HepG2 (cell line): ENCODE results near the gene LCE2D. TPM values are rescaled to one million over a fixed set of nuclear protein-coding genes. Genes with fewer than 3 reads are reported as not detected.

Source experiments
- ATAC-seq: fragments of 200-7000 bp; cut with Tn5 transposase; 3 replicates; pipeline ENCODE4 v1.9.1; 2020; ENCODE audit warnings: mild to moderate bottlenecking, moderate library complexity
- BruUV-seq: library from RNA; stranded (reverse); fragments of 400-500 nt; replicated peaks from 2 replicates; lab custom pipeline; 2021; lab: Mats Ljungman, UMichigan
- CTCF ChIA-PET: fragments of 300-600 bp; formaldehyde crosslinking; extraction: SDS; loops from one replicate; lab custom pipeline; 2021; ENCODE audit warnings: low total read pairs, inconsistent platforms, low intra/inter-chr PET ratio; lab: Yijun Ruan, JAX
- POLR2A ChIA-PET: fragments of 350-600 bp; sonication (Branson Sonifier 250); formaldehyde crosslinking; loops from one replicate; lab custom pipeline; 2020; ENCODE audit warnings: antibody characterized with exemption, inconsistent platforms; lab: Yijun Ruan, JAX
- DNase-seq: peaks from one replicate; pipeline ENCODE4 v3.0.0-alpha.2; 2015; ENCODE audit warnings: low spot score
- FAIRE-seq: peaks from 3 replicates; lab custom pipeline; 2011; peaks lifted over from hg19 to GRCh38; lab: Jason Lieb, UNC
- H2AFZ ChIP-seq: one replicate; pipeline ENCODE4 v1.6.1; 2011; ENCODE audit warnings: low read length, inconsistent platforms
- H3K27ac ChIP-seq: fragments of 300-600 bp; 3 replicates; pipeline ENCODE4 v1.8.0; 2011; ENCODE audit warnings: mixed run types, mild to moderate bottlenecking, mixed read lengths, low read length, inconsistent platforms; ENCODE audit not compliant: insufficient read depth; ENCODE audit errors: extremely low read length
- H3K27me3 ChIP-seq, 2 experiments: fragments of 200-600 bp in 1 of 2; 2 replicates in 1 of 2; 3 replicates in 1 of 2; pipeline versions ENCODE4 v1.6.0 to v1.8.0; 2011; ENCODE audit warnings: low read length in 2 of 2, mild to moderate bottlenecking in 2 of 2, moderate library complexity in 2 of 2, inconsistent platforms in 1 of 2; ENCODE audit not compliant: insufficient read depth in 2 of 2, control insufficient read depth in 1 of 2
- H3K36me3 ChIP-seq, 2 experiments: fragments of 200-600 bp in 1 of 2; replicated peaks in 1 of 2; 2 replicates in 1 of 2; 3 replicates in 1 of 2; pipeline versions ENCODE4 v1.5.1 to v1.8.0; 2011; ENCODE audit warnings: low read length in 2 of 2, inconsistent platforms in 1 of 2; ENCODE audit not compliant: insufficient read depth in 2 of 2, control insufficient read depth in 1 of 2
- H3K4me1 ChIP-seq: 2 replicates; pipeline ENCODE4 v1.5.1; 2012; ENCODE audit warnings: low read length, inconsistent platforms; ENCODE audit not compliant: insufficient read depth
- H3K4me2 ChIP-seq: 2 replicates; pipeline ENCODE4 v1.6.0; 2011; ENCODE audit warnings: low read depth, low read length, inconsistent platforms
- H3K4me3 ChIP-seq, 3 experiments: fragments of 200-600 bp in 1 of 3; sonication (generic), shearing (Covaris generic) in 1 of 3; replicated peaks in 1 of 3; 2 replicates each; pipeline ENCODE4 v1.5.1; 2011 to 2016; ENCODE audit warnings: low read length in 3 of 3, inconsistent platforms in 2 of 3, low read depth in 2 of 3, mild to moderate bottlenecking in 2 of 3, control low read depth in 1 of 3, mixed read lengths in 1 of 3; ENCODE audit not compliant: insufficient read depth in 1 of 3
- H3K79me2 ChIP-seq: one replicate; pipeline ENCODE4 v1.6.1; 2011; ENCODE audit warnings: low read length, inconsistent platforms; ENCODE audit not compliant: insufficient read depth
- H3K9ac ChIP-seq: 2 replicates; pipeline ENCODE4 v1.6.0; 2011; ENCODE audit warnings: mild to moderate bottlenecking, low read depth, low read length, inconsistent platforms; ENCODE audit not compliant: insufficient read depth
- H3K9me3 ChIP-seq: 2 replicates; pipeline ENCODE4 v1.5.1; 2012; ENCODE audit warnings: mild to moderate bottlenecking, low read length
- H4K20me1 ChIP-seq: 2 replicates; pipeline ENCODE4 v1.6.0; 2011; ENCODE audit warnings: inconsistent platforms, mild to moderate bottlenecking, low read length, moderate library complexity; ENCODE audit not compliant: insufficient read depth
- CENPT ChIP-seq: sonication (generic); formaldehyde crosslinking; IDR thresholded peaks from 2 replicates; pipeline ENCODE4 v1.8.0; 2022; ENCODE audit warnings: low read depth, mild to moderate bottlenecking, moderate library complexity, missing genetic modification reagents
- GABPA ChIP-seq, 2 experiments: IDR thresholded peaks; 2 replicates each; pipeline ENCODE4 v1.6.1; 2011 to 2016; ENCODE audit warnings: low read depth in 2 of 2, low read length in 1 of 2, missing biosample characterization in 1 of 2, missing genetic modification characterization in 1 of 2
- HNF4A ChIP-seq: sonication (generic); formaldehyde crosslinking; IDR thresholded peaks from 2 replicates; pipeline ENCODE4 v1.4.0; 2020; ENCODE audit warnings: missing genetic modification reagents
- HNF4G ChIP-seq, 2 experiments: sonication (generic) in 1 of 2; formaldehyde crosslinking in 1 of 2; IDR thresholded peaks; 2 replicates each; pipeline versions ENCODE4 v1.4.0 to v1.6.1; 2011 to 2020; ENCODE audit warnings: borderline replicate concordance in 2 of 2, low read depth in 2 of 2, mild to moderate bottlenecking in 2 of 2, low read length in 1 of 2, missing genetic modification reagents in 1 of 2, moderate library complexity in 1 of 2
- MAFF ChIP-seq: IDR thresholded peaks from 2 replicates; pipeline ENCODE4 v1.6.1; 2011; ENCODE audit warnings: low read depth, low read length, improper control_type of control experiment
- MAFK ChIP-seq, 2 experiments: IDR thresholded peaks in 1 of 2; conservative IDR thresholded peaks in 1 of 2; 2 replicates each; pipeline ENCODE4 v1.6.1; 2011; ENCODE audit warnings: improper control_type of control experiment in 2 of 2, low read length in 2 of 2
- MATR3 ChIP-seq: sonication (generic); formaldehyde crosslinking; IDR thresholded peaks from 2 replicates; pipeline ENCODE4 v1.4.0; 2020; ENCODE audit warnings: missing genetic modification reagents
- MTA1 ChIP-seq: sonication (generic); formaldehyde crosslinking; IDR thresholded peaks from 2 replicates; pipeline ENCODE4 v1.4.0; 2020; ENCODE audit warnings: missing genetic modification reagents, mild to moderate bottlenecking, borderline replicate concordance
- NCOR1 ChIP-seq: fragments of 200-600 bp; sonication (generic); IDR thresholded peaks from 2 replicates; pipeline ENCODE4 v1.7.0; 2017; ENCODE audit warnings: antibody characterized with exemption, low read length, borderline replicate concordance
- NPAS2 ChIP-seq: sonication (generic); formaldehyde crosslinking; IDR thresholded peaks from 2 replicates; pipeline ENCODE4 v1.8.0; 2022; ENCODE audit warnings: mild to moderate bottlenecking, missing genetic modification reagents, borderline replicate concordance
- PHB2 ChIP-seq: fragments of 450-650 bp; IDR thresholded peaks from 2 replicates; pipeline ENCODE4 v1.6.1; 2018; ENCODE audit not compliant: partially characterized antibody
- PTBP1 ChIP-seq: fragments of 200-400 bp; formaldehyde crosslinking; IDR thresholded peaks from 2 replicates; pipeline ENCODE4 v1.6.1; 2018; ENCODE audit warnings: low read length, low read depth; ENCODE audit not compliant: poor library complexity, severe bottlenecking
- SALL1 ChIP-seq: sonication (generic); formaldehyde crosslinking; IDR thresholded peaks from 2 replicates; pipeline ENCODE4 v1.8.0; 2022; ENCODE audit warnings: mild to moderate bottlenecking, missing genetic modification reagents
- SKI ChIP-seq: fragments of 450-650 bp; IDR thresholded peaks from one replicate; pipeline ENCODE4 v1.6.1; 2018; ENCODE audit warnings: mild to moderate bottlenecking; ENCODE audit not compliant: partially characterized antibody
- SRY ChIP-seq: sonication (generic); formaldehyde crosslinking; IDR thresholded peaks from 2 replicates; pipeline ENCODE4 v1.8.0; 2022; ENCODE audit warnings: mild to moderate bottlenecking, missing genetic modification reagents
- TGIF2 ChIP-seq: IDR thresholded peaks from 2 replicates; pipeline ENCODE4 v1.6.1; 2016; ENCODE audit warnings: control low read depth, missing compliant biosample characterization
- YEATS4 ChIP-seq: sonication (generic); formaldehyde crosslinking; IDR thresholded peaks from 2 replicates; pipeline ENCODE4 v1.4.0; 2020; ENCODE audit warnings: missing genetic modification reagents, borderline replicate concordance
- ZKSCAN5 ChIP-seq: sonication (generic); formaldehyde crosslinking; IDR thresholded peaks from 2 replicates; pipeline ENCODE4 v1.5.1; 2020; ENCODE audit warnings: mild to moderate bottlenecking, missing genetic modification reagents
- ZNF263 ChIP-seq: sonication (generic); formaldehyde crosslinking; IDR thresholded peaks from 2 replicates; pipeline ENCODE4 v1.4.0; 2020; ENCODE audit warnings: missing genetic modification reagents
- ZNF792 ChIP-seq: IDR thresholded peaks from 2 replicates; pipeline ENCODE4 v1.6.1; 2016
- WGBS: methylation state at CpG from one replicate; pipeline ENCODE4 v1.1.6; 2017; ENCODE audit warnings: low lambda C conversion rate; 5-methylcytosine and 5-hydroxymethylcytosine counted together
- in situ Hi-C: cut with HindIII; loops from 2 replicates; pipeline ENCODE4 v1.10.0; 2017; ENCODE audit warnings: low pct_unique_long_range_greater_than_20kb; ENCODE audit not compliant: extremely low pct_ligation_motif_present
- intact Hi-C: fragments of 100-400 bp; cut with micrococcal nuclease; formaldehyde crosslinking; loops from one replicate; pipeline ENCODE4 v1.10.0; 2022; ENCODE audit not compliant: unreplicated experiment
- polyA plus RNA-seq, 8 experiments: library from polyadenylated mRNA; depleted of rRNA in 3 of 8; stranded (reverse) in 7 of 8; unstranded in 1 of 8; fragments of >200 nt; fragmentation: Illumina TruSeq in 4 of 8; extraction: Trizol in 4 of 8; gene quantifications; 2 replicates each; pipeline versions ENCODE4 v1.2.1 to v1.2.3, GENCODE V29; 2011 to 2016; ENCODE audit warnings: low read depth in 4 of 8, missing spikeins in 1 of 8, mixed read lengths in 1 of 8; ENCODE audit not compliant: insufficient read depth in 1 of 8
- total RNA-seq, 5 experiments: library from RNA; depleted of rRNA; stranded (reverse); fragments of >200 nt; fragmentation: Illumina TruSeq; extraction: Trizol; gene quantifications; 2 replicates each; pipeline ENCODE4 v1.2.3, GENCODE V29; 2016; ENCODE audit warnings: low read depth in 1 of 5
- TF ChIP-seq, protein P1 (sequence below): sonication (generic); formaldehyde crosslinking; IDR thresholded peaks from 2 replicates; pipeline ENCODE4 v1.5.0; 2020; ENCODE audit warnings: missing genetic modification reagents
- TF ChIP-seq, protein P2 (sequence below): sonication (generic); formaldehyde crosslinking; IDR thresholded peaks from 2 replicates; pipeline ENCODE4 v1.4.0; 2020; ENCODE audit warnings: mild to moderate bottlenecking, missing genetic modification reagents, borderline replicate concordance

LCE2D gene
- total and polyA plus RNA-seq, 2 of the 13 experiments (the other 11 are each of a cell fraction or from before 2014, with no cell fraction given), result not detected

DNA sequence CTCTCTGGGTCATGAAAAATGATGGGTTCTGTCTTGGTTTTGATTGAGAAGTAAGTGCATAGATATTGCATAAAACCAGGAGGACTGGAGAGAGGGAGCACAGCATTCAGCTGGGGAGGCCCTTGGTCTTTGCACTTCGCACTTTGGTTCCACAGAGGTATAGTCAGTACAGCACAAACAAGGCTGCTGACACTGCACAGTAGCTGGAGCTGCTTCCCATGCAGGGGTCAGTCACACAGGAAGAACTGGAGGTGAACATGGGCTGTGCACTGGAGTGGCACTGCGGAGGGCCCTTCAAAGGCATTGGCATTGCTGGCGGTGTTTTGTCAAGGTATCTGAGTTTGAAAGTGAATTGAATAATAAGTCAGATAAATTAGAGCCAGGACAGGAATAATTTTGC is 4.5 kb upstream of the LCE2D start:
- no peaks in the 10 kb centered on the region for H3K79me2 ChIP-seq
- WGBS, result 5% methylated on average over 3 of the region's 3 CpGs
- H3K36me3 ChIP-seq, result no peaks in the 10 kb centered on the region
- no peak overlapping the region for H3K9ac ChIP-seq
- H3K9me3 ChIP-seq, result no peaks in the 10 kb centered on the region
- ATAC-seq (peak; percentile 80), FAIRE-seq (no peak), DNase-seq (peak; percentile 16)
- POLR2A ChIA-PET, result no interaction called here
- no TSS peak for BruUV-seq
- in situ Hi-C loops, result no loop called here
- H3K4me2 ChIP-seq, result no peak overlapping the region
- H4K20me1 ChIP-seq, result no peaks in the 10 kb centered on the region
- intact Hi-C loops, result no loop called here
- H3K4me3 ChIP-seq, result no peak overlapping the region
- H2AFZ ChIP-seq, result no peak overlapping the region
- H3K4me1 ChIP-seq, result no peaks in the 10 kb centered on the region
- no peak overlapping the region for H3K27ac ChIP-seq
- H3K27me3 ChIP-seq, result no peaks in the 10 kb centered on the region
- no peak for TF ChIP-seq PHB2
- peak; percentile 30; the same call in 1 of the 2 replicates for TF ChIP-seq NCOR1
- TF ChIP-seq HNF4G (IDR thresholded peaks at IDR 0.05; ENCODE audit: borderline replicate concordance, low read depth, low read length), result peak; percentile 50; the same call in 1 of the 2 replicates
- TF ChIP-seq HNF4G (CRISPR knock-in tag; IDR thresholded peaks at IDR 0.05; ENCODE audit: borderline replicate concordance, low read depth), result no peak; the same call in 1 of the 2 replicates
- TF ChIP-seq, protein P1, sequence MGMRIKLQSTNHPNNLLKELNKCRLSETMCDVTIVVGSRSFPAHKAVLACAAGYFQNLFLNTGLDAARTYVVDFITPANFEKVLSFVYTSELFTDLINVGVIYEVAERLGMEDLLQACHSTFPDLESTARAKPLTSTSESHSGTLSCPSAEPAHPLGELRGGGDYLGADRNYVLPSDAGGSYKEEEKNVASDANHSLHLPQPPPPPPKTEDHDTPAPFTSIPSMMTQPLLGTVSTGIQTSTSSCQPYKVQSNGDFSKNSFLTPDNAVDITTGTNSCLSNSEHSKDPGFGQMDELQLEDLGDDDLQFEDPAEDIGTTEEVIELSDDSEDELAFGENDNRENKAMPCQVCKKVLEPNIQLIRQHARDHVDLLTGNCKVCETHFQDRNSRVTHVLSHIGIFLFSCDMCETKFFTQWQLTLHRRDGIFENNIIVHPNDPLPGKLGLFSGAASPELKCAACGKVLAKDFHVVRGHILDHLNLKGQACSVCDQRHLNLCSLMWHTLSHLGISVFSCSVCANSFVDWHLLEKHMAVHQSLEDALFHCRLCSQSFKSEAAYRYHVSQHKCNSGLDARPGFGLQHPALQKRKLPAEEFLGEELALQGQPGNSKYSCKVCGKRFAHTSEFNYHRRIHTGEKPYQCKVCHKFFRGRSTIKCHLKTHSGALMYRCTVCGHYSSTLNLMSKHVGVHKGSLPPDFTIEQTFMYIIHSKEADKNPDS (CRISPR knock-in tag), result no peak
- no peak for TF ChIP-seq ZNF792 (CRISPR knock-in tag)
- TF ChIP-seq MTA1 (CRISPR knock-in tag), result no peak
- no peak for TF ChIP-seq MATR3 (CRISPR knock-in tag)
- peak; percentile 99 for TF ChIP-seq ZNF263 (CRISPR knock-in tag)
- TF ChIP-seq SRY (CRISPR knock-in tag), result no peak
- TF ChIP-seq, protein P2, sequence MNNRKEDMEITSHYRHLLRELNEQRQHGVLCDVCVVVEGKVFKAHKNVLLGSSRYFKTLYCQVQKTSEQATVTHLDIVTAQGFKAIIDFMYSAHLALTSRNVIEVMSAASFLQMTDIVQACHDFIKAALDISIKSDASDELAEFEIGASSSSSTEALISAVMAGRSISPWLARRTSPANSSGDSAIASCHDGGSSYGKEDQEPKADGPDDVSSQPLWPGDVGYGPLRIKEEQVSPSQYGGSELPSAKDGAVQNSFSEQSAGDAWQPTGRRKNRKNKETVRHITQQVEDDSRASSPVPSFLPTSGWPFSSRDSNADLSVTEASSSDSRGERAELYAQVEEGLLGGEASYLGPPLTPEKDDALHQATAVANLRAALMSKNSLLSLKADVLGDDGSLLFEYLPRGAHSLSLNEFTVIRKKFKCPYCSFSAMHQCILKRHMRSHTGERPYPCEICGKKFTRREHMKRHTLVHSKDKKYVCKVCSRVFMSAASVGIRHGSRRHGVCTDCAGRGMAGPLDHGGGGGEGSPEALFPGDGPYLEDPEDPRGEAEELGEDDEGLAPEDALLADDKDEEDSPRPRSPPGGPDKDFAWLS (CRISPR knock-in tag), result no peak
- TF ChIP-seq MAFF, result peak; percentile 64
- no peak for TF ChIP-seq TGIF2 (CRISPR knock-in tag)
- peak; percentile 29; the same call in 1 of the 2 replicates for TF ChIP-seq SALL1 (CRISPR knock-in tag)
- TF ChIP-seq PTBP1, result no peak
- peak; percentile 11 for TF ChIP-seq SKI
- no peak for TF ChIP-seq GABPA (IDR thresholded peaks at IDR 0.05; ENCODE audit: low read depth, low read length)
- peak; percentile 31; the same call in 1 of the 2 replicates for TF ChIP-seq GABPA (CRISPR knock-in tag; IDR thresholded peaks at IDR 0.05; ENCODE audit: low read depth)
- TF ChIP-seq HNF4A (CRISPR knock-in tag), result peak; percentile 83
- peak; percentile 32 to 59; a peak in 3 of 4 replicates for TF ChIP-seq MAFK (conservative IDR thresholded peaks at IDR 0.05 in 1 of 2, IDR thresholded peaks at IDR 0.05 in 1 of 2; ENCODE audit: low read length in 2 of 2)
- peak; percentile 87 for TF ChIP-seq ZKSCAN5
- TF ChIP-seq NPAS2 (CRISPR knock-in tag), result no peak
- no peak for TF ChIP-seq YEATS4 (CRISPR knock-in tag)
- no peak for TF ChIP-seq CENPT (CRISPR knock-in tag)
- CTCF ChIA-PET, result no interaction called here
